H9 (cell line): ENCODE measurements around the gene TUBB1. TPM values are rescaled to one million over a fixed set of nuclear protein-coding genes. Genes with fewer than 3 reads are reported as not detected.
"Not testable (repeated sequence)": the region's sequence is repeated elsewhere in the genome, so short reads cannot be mapped to it uniquely, and the experiment has no call there.

Experiments
- DNase-seq: peaks from one replicate; pipeline ENCODE4 v3.0.0-alpha.2; 2017
- H2AFZ ChIP-seq: one replicate; pipeline ENCODE4 v1.6.1; 2013; ENCODE audit warnings: mild to moderate bottlenecking, low read length, control low read depth, moderate library complexity
- H2AK5ac ChIP-seq: 2 replicates; pipeline ENCODE4 v1.6.1; 2013; ENCODE audit warnings: low read length, control low read depth, mixed read lengths; ENCODE audit not compliant: insufficient read length
- H2BK120ac ChIP-seq: one replicate; pipeline ENCODE4 v1.6.1; 2013; ENCODE audit warnings: low read depth, mild to moderate bottlenecking, low read length, control low read depth, inconsistent platforms; ENCODE audit not compliant: poor library complexity, severe bottlenecking
- H2BK12ac ChIP-seq: 2 replicates; pipeline ENCODE4 v1.6.1; 2013; ENCODE audit warnings: low read length, control low read depth, mixed read lengths, low read depth; ENCODE audit not compliant: insufficient read length
- H2BK15ac ChIP-seq: 2 replicates; pipeline ENCODE4 v1.6.1; 2013; ENCODE audit warnings: low read depth, low read length, control low read depth
- H2BK20ac ChIP-seq: one replicate; pipeline ENCODE4 v1.6.1; 2013; ENCODE audit warnings: low read depth, mild to moderate bottlenecking, low read length, control low read depth, inconsistent platforms; ENCODE audit not compliant: poor library complexity, severe bottlenecking
- H2BK5ac ChIP-seq: 2 replicates; pipeline ENCODE4 v1.6.1; 2013; ENCODE audit warnings: low read length, control low read depth, mixed read lengths; ENCODE audit not compliant: insufficient read length
- H3K14ac ChIP-seq: 2 replicates; pipeline ENCODE4 v1.6.1; 2013; ENCODE audit warnings: low read length, control low read depth; ENCODE audit not compliant: insufficient read depth
- H3K18ac ChIP-seq: 2 replicates; pipeline ENCODE4 v1.6.1; 2013; ENCODE audit warnings: low read depth, mild to moderate bottlenecking, mixed read lengths, low read length, control low read depth; ENCODE audit not compliant: insufficient read length
- H3K23ac ChIP-seq: 2 replicates; pipeline ENCODE4 v1.6.1; 2013; ENCODE audit warnings: low read length, control low read depth, mixed read lengths, low read depth; ENCODE audit not compliant: insufficient read length
- H3K23me2 ChIP-seq: 2 replicates; pipeline ENCODE4 v1.6.1; 2013; ENCODE audit warnings: low read depth, mild to moderate bottlenecking, mixed read lengths, low read length, control low read depth; ENCODE audit not compliant: insufficient read length, poor library complexity, severe bottlenecking
- H3K27ac ChIP-seq: 2 replicates; pipeline ENCODE4 v1.5.1; 2013; ENCODE audit warnings: low read length, control low read depth, mixed read lengths, low read depth; ENCODE audit not compliant: insufficient read length
- H3K27me3 ChIP-seq: 2 replicates; pipeline ENCODE4 v1.6.1; 2013; ENCODE audit warnings: low read length, control low read depth, inconsistent platforms; ENCODE audit not compliant: insufficient read depth
- H3K4ac ChIP-seq: 2 replicates; pipeline ENCODE4 v1.6.1; 2013; ENCODE audit warnings: low read depth, mild to moderate bottlenecking, control low read depth, inconsistent platforms, low read length, moderate library complexity
- H3K4me1 ChIP-seq: 2 replicates; pipeline ENCODE4 v1.6.1; 2013; ENCODE audit warnings: low read length, control low read depth, inconsistent platforms; ENCODE audit not compliant: insufficient read depth
- H3K4me2 ChIP-seq: 2 replicates; pipeline ENCODE4 v1.6.1; 2013; ENCODE audit warnings: low read length, control low read depth, mixed read lengths; ENCODE audit not compliant: insufficient read length, insufficient read depth
- H3K56ac ChIP-seq: 2 replicates; pipeline ENCODE4 v1.6.1; 2013; ENCODE audit warnings: low read depth, mild to moderate bottlenecking, mixed read lengths, low read length, control low read depth; ENCODE audit not compliant: insufficient read length
- H3K79me1 ChIP-seq: 2 replicates; pipeline ENCODE4 v1.6.1; 2013; ENCODE audit warnings: low read depth, mild to moderate bottlenecking, moderate library complexity, low read length, control low read depth, inconsistent platforms; ENCODE audit not compliant: insufficient read depth, poor library complexity, severe bottlenecking
- H3K79me2 ChIP-seq: 2 replicates; pipeline ENCODE4 v1.6.1; 2013; ENCODE audit warnings: low read length, control low read depth, inconsistent platforms; ENCODE audit not compliant: insufficient read depth
- H3K9ac ChIP-seq: 2 replicates; pipeline ENCODE4 v1.6.1; 2013; ENCODE audit warnings: low read length, control low read depth, mixed read lengths; ENCODE audit not compliant: insufficient read length; ENCODE audit errors: extremely low read depth
- H3K9me3 ChIP-seq: one replicate; pipeline ENCODE4 v1.6.1; 2013; ENCODE audit warnings: low read depth, low read length, inconsistent platforms; ENCODE audit not compliant: control insufficient read depth
- H3T11ph ChIP-seq: one replicate; pipeline ENCODE4 v1.6.1; 2013; ENCODE audit warnings: mild to moderate bottlenecking, low read length, control low read depth, inconsistent platforms
- H4K20me1 ChIP-seq: one replicate; pipeline ENCODE4 v1.6.1; 2013; ENCODE audit not compliant: control insufficient read depth, insufficient read length, insufficient read depth
- H4K5ac ChIP-seq: 2 replicates; pipeline ENCODE4 v1.6.1; 2013; ENCODE audit warnings: low read depth, mild to moderate bottlenecking, mixed read lengths, low read length, control low read depth; ENCODE audit not compliant: insufficient read length
- H4K8ac ChIP-seq: replicated peaks from 2 replicates; pipeline ENCODE4 v1.6.1; 2013; ENCODE audit warnings: low read length, control low read depth, mixed read lengths, low read depth; ENCODE audit not compliant: insufficient read length
- H4K91ac ChIP-seq: 2 replicates; pipeline ENCODE4 v1.6.1; 2013; ENCODE audit warnings: low read depth, mild to moderate bottlenecking, moderate library complexity, mixed read lengths, low read length, control low read depth; ENCODE audit not compliant: insufficient read length
- H3K27ac Mint-ChIP-seq, 3 experiments: 2 replicates in 2 of 3; 3 replicates in 1 of 3; pipeline ENCODE4 v1.8.0; 2020 to 2021; ENCODE audit warnings: mixed read lengths in 3 of 3, mild to moderate bottlenecking in 1 of 3, moderate library complexity in 1 of 3
- H3K27me3 Mint-ChIP-seq: 2 replicates; pipeline ENCODE4 v1.8.0; 2021; ENCODE audit warnings: low read depth, mild to moderate bottlenecking, moderate library complexity, mixed read lengths
- H3K36me3 Mint-ChIP-seq, 3 experiments: 2 replicates in 2 of 3; 3 replicates in 1 of 3; pipeline ENCODE4 v1.8.0; 2020 to 2021; ENCODE audit warnings: low read depth in 3 of 3, mixed read lengths in 3 of 3; ENCODE audit not compliant: insufficient read depth in 1 of 3
- H3K4me1 Mint-ChIP-seq, 2 experiments: 2 replicates each; pipeline ENCODE4 v1.8.0; 2020; ENCODE audit warnings: mixed read lengths in 2 of 2
- H3K4me3 Mint-ChIP-seq, 2 experiments: 2 replicates in 1 of 2; 3 replicates in 1 of 2; pipeline ENCODE4 v1.8.0; 2020 to 2021; ENCODE audit warnings: mild to moderate bottlenecking in 2 of 2, mixed read lengths in 2 of 2, moderate library complexity in 1 of 2
- H3K9me3 Mint-ChIP-seq, 2 experiments: 2 replicates in 1 of 2; 3 replicates in 1 of 2; pipeline ENCODE4 v1.8.0; 2020; ENCODE audit warnings: mild to moderate bottlenecking in 2 of 2, mixed read lengths in 2 of 2, moderate library complexity in 1 of 2
- WGBS: extraction: QIAGEN DNeasy Blood & Tissue Kit; methylation state at CpG from one replicate; pipeline ENCODE4 v1.1.7; 2013; ENCODE audit warnings: missing lambda C conversion rate, low lambda C conversion rate, mixed read lengths; ENCODE audit not compliant: insufficient read length; ENCODE audit errors: extremely low coverage; 5-methylcytosine and 5-hydroxymethylcytosine counted together
- total RNA-seq: library from RNA; stranded (reverse); gene quantifications from 2 replicates; pipeline ENCODE4 v1.2.1, GENCODE V29; 2021
- TF ChIP-seq, protein P1 (sequence below): fragments of 200-600 bp; sonication (generic); conservative IDR thresholded peaks from 3 replicates; pipeline ENCODE4 v1.8.0; 2021; ENCODE audit warnings: antibody characterized with exemption, mild to moderate bottlenecking

Gene TUBB1
- total RNA-seq, 1 experiment from 2014 or later, result not detected

DNA sequence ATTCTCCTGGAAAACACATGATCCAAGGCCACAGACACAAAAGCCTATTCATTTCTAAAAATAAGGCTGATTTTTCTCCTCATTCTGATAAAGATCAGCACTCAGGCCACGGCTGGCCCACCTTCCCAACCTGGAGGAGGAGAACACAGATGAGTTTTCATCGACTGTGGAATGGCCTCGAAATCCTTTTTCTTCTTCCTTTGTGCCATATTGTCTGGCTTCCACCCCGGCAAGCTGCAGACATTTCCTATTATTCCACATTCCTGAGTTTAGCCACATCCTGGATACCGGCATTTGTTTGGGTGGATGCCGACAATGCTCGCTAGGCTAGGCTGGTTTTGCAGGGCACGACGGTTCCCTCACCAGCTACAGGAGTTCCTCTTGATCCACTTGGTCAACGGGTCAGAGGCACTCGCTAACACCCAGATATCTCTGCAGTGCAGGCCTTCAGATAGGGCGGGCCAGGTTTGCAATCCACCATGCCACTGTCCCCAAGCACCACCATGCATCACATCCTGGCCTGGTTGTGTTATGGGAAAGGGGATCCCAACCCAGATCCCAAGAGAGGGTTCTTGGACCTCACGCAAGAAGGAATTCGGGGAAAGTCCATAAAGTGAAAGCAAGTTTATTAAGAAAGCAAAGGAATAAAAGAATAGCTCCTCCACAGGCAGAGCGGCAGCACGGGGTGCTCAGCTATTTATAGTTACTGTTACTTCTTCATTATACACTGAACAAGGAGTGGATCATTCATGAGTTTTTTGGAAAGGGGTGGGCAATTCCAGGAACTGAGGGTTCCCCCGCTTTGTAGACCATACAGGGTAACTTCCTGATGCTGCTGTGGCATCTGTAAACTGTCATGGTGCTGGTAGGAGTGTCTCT is 8.0 kb upstream of the TUBB1 start:
- no peak overlapping the region for H3K56ac ChIP-seq
- H3K27ac ChIP-seq, result no peak overlapping the region
- Mint-ChIP-seq H3K36me3 (no peaks in the 10 kb centered on the region; a peak in 1 of 7 replicates), H3K27me3 (peaks cover 50% of the 10 kb centered on the region), H3K4me1 (peaks cover 14 to 17% of the 10 kb centered on the region in 2 experiments), H3K9me3 (no peaks in the 10 kb centered on the region), H3K27ac (peak overlapping the region in 1 of 3 experiments; percentile 42; a peak in 1 of 7 replicates), H3K4me3 (no peak overlapping the region)
- no peak overlapping the region for H3K4me2 ChIP-seq
- peaks cover 3% of the 10 kb centered on the region for H3K23me2 ChIP-seq
- H3T11ph ChIP-seq, result no peak overlapping the region
- H3K4ac ChIP-seq, result no peak overlapping the region
- TF ChIP-seq, protein P1, sequence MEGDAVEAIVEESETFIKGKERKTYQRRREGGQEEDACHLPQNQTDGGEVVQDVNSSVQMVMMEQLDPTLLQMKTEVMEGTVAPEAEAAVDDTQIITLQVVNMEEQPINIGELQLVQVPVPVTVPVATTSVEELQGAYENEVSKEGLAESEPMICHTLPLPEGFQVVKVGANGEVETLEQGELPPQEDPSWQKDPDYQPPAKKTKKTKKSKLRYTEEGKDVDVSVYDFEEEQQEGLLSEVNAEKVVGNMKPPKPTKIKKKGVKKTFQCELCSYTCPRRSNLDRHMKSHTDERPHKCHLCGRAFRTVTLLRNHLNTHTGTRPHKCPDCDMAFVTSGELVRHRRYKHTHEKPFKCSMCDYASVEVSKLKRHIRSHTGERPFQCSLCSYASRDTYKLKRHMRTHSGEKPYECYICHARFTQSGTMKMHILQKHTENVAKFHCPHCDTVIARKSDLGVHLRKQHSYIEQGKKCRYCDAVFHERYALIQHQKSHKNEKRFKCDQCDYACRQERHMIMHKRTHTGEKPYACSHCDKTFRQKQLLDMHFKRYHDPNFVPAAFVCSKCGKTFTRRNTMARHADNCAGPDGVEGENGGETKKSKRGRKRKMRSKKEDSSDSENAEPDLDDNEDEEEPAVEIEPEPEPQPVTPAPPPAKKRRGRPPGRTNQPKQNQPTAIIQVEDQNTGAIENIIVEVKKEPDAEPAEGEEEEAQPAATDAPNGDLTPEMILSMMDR, result no peak
- no peak overlapping the region for H2BK5ac ChIP-seq
- no peak overlapping the region for H2AK5ac ChIP-seq
- H3K79me2 ChIP-seq, result no peaks in the 10 kb centered on the region
- no peak overlapping the region for H4K91ac ChIP-seq
- H3K18ac ChIP-seq, result no peak overlapping the region
- no peak overlapping the region for H2AFZ ChIP-seq
- no peak overlapping the region for H2BK120ac ChIP-seq
- no peaks in the 10 kb centered on the region for H3K79me1 ChIP-seq
- H3K9ac ChIP-seq, result no peak overlapping the region
- no peak overlapping the region for H4K8ac ChIP-seq
- no peaks in the 10 kb centered on the region for H3K9me3 ChIP-seq
- peaks cover 7% of the 10 kb centered on the region; the same call in 1 of the 2 replicates for H3K4me1 ChIP-seq
- WGBS, result no CpG with 5 or more reads among the region's 17 CpGs
- no peaks in the 10 kb centered on the region for H3K27me3 ChIP-seq
- no peak overlapping the region for H2BK12ac ChIP-seq
- no peaks in the 10 kb centered on the region for H4K20me1 ChIP-seq
- H2BK20ac ChIP-seq, result no peak overlapping the region
- H2BK15ac ChIP-seq, result no peak overlapping the region
- H3K14ac ChIP-seq, result no peak overlapping the region
- no peak for DNase-seq
- no peak overlapping the region for H4K5ac ChIP-seq
- no peak overlapping the region for H3K23ac ChIP-seq

DNA sequence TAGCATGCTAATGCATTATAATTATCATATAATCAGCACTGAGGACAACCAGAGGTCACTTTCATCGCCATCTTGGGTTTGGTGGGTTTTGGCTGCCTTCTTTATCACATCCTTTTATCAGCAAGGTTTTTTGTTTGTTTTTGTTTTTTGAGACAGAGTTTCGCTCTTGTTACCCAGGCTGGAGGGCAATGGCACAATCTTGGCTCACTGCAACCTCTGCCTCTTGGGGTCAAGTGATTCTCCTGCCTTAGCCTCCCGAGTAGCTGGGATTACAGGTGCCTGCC is 7.4 kb upstream of the TUBB1 start:
- H3K4me1 ChIP-seq, H3K9me3 ChIP-seq, H3K4ac ChIP-seq, H2AFZ ChIP-seq, H3K9me3 Mint-ChIP-seq, H3K18ac ChIP-seq, H3K14ac ChIP-seq, H3K27me3 ChIP-seq, H3K79me2 ChIP-seq, H3K9ac ChIP-seq, H4K91ac ChIP-seq, H4K8ac ChIP-seq, H4K20me1 ChIP-seq, H3K23me2 ChIP-seq, H4K5ac ChIP-seq, H2BK5ac ChIP-seq, H3K36me3 Mint-ChIP-seq, H3T11ph ChIP-seq, H2BK120ac ChIP-seq, H2BK20ac ChIP-seq, H2AK5ac ChIP-seq, H2BK15ac ChIP-seq, H3K27ac ChIP-seq, H3K56ac ChIP-seq, H3K23ac ChIP-seq, H3K27ac Mint-ChIP-seq, H2BK12ac ChIP-seq, DNase-seq, H3K4me2 ChIP-seq, H3K79me1 ChIP-seq, H3K4me3 Mint-ChIP-seq: not testable (repeated sequence)
- WGBS, result no CpG with 5 or more reads among the region's 3 CpGs
- H3K4me1 Mint-ChIP-seq, result peaks cover 16 to 21% of the 10 kb centered on the region in 2 experiments; a peak in 3 of 4 replicates
- H3K27me3 Mint-ChIP-seq, result peaks cover 51% of the 10 kb centered on the region
